ENCODE measurements around the gene MDGA2. TPM values are rescaled to one million over a fixed set of nuclear protein-coding genes. Genes with fewer than 3 reads are reported as not detected.

The MDGA2 gene
- total RNA-seq, 1 donor: not detected

DNA sequence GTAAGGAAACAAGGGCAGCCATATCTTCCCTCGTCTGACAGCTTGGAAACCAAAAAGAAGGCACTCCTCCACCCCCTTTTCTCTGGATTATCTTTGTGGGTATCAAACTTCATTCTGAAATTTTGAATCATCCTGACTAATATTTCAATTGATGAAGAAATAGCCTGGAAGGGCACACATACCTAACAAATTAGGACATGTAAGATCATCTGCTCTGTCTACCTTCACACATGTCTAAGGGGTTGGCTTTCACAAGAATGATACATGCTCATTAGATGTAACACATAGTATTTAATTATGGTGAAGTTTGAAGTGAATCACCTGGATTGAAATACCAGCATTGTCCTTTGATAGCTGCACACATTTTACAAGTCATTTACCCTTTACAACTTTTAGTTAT lies 675.7 kb downstream of the MDGA2 start:
- H3K4me3 ChIP-seq (ENCODE audit: low read depth, low read length): no peak overlapping the region
- no peak for TF ChIP-seq CTCF (IDR thresholded peaks at IDR 0.05; ENCODE audit: insufficient read depth, low read length)
- no peak for DNase-seq (ENCODE audit: low read depth)

- no peak overlapping the region for H3K4me3 ChIP-seq (ENCODE audit: low read depth, low read length)
- DNase-seq (ENCODE audit: low read depth): no peak
- no peak for TF ChIP-seq CTCF (IDR thresholded peaks at IDR 0.05; ENCODE audit: insufficient read depth, low read length)
Measured at GRCh38 chr14:46989566-46989965, 685.8 kb downstream of the MDGA2 start.

DNA sequence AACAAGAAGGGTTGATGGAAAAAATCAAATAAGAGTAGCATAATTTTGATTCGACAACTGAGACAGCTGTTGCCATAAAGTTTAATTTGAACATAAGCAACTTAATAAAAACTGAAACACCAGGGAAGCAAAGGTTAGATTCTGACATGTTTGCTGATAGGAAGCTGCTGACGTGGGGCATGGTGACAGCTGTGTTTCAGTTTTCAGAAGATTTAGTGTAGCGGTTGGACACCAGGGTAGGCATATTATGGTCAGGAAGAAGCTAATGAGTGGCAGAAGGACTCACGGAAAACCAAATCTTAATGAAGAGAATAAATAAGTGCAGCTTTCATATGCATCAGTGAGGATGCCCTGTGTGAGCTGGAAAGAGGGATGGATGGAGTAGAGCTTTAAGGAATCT lies 687.1 kb downstream of the MDGA2 start:
- no peak overlapping the region for H3K4me3 ChIP-seq (ENCODE audit: low read depth, low read length)
- TF ChIP-seq CTCF (IDR thresholded peaks at IDR 0.05; ENCODE audit: insufficient read depth, low read length): no peak
- DNase-seq (ENCODE audit: low read depth): no peak

DNA sequence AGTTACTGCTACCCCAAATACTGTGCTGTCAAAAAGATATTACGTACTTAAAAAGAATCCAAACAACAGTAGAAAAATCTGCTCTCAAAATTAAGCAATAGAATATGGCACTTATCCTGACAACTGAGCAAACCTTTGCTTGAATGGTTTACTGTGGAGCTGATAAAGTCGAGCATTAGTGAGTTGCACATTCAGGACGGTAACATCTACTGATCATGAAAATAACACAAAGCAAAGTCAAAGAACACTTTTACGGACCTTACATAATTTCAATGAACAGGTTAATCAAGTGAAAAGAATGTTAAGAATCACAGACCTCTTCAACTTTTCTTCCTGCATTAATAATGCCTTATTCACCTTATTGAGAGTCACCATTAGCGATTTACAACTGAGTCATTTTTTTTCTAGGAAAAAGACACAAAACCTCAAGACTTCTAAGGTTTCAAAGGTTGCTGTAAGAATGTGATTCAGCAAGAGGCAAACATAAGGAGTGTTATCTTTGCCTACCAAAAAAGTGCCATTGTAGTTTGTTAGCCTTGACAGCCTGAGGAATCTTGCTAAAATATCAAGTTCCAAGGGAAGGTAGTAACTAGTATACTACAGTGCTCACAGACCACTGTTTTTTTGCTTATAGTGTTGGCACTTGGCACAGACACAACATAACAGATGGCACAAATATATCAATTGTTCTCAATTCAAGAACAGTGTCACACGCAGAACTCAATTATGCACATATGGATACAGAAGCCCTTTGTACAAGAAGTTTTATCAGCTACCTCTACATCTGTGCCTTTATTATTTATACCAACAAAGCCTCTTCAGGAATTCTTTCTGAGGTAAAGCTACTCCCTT lies 689.6 kb downstream of the MDGA2 start:
- H3K4me3 ChIP-seq (ENCODE audit: low read depth, low read length): no peak overlapping the region
- no peak for DNase-seq (ENCODE audit: low read depth)
- no peak for TF ChIP-seq CTCF (IDR thresholded peaks at IDR 0.05; ENCODE audit: insufficient read depth, low read length)

DNA sequence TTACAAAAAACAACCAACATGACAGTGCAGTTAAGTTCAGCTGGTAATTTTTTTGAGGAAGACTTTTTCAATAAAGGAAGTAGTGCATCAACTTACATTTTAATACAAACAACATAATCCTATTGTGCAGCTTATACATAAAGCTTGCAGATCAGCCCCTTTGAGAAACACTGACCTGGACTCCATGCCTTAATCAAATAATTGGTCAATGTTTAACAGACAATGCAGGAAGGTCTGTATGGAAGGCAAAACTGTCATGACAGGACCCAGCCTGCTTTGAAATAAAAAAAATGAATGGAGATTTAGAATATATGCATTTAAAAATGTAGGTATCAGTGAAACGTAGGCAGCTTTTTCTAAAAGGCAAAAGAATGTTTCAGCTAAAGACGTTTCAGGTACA lies 702.1 kb downstream of the MDGA2 start:
- DNase-seq (ENCODE audit: low read depth): no peak
- no peak overlapping the region for H3K4me3 ChIP-seq (ENCODE audit: low read depth, low read length)
- TF ChIP-seq CTCF (IDR thresholded peaks at IDR 0.05; ENCODE audit: insufficient read depth, low read length): no peak

DNA sequence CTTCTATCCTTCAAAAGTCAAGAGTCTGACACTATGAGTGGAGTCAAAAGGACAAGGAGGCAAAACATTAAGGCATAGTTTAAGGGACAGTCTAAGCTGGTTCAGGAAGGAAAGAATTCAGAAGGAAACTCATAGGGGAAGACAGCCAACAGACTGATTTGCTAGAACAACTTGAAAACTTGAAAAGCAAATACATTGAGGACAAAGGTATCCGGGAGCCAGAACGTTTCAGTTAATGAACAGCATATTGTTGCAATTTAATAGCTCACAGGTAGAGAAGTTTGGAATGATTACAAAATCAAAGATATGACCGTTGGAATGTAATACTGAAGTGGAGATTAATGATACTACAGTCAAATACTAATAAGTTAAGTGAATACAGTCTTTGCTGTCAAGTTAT lies 711.0 kb downstream of the MDGA2 start:
- H3K4me3 ChIP-seq (ENCODE audit: low read depth, low read length): no peak overlapping the region
- TF ChIP-seq CTCF (IDR thresholded peaks at IDR 0.05; ENCODE audit: insufficient read depth, low read length): no peak
- DNase-seq (ENCODE audit: low read depth): no peak

DNA sequence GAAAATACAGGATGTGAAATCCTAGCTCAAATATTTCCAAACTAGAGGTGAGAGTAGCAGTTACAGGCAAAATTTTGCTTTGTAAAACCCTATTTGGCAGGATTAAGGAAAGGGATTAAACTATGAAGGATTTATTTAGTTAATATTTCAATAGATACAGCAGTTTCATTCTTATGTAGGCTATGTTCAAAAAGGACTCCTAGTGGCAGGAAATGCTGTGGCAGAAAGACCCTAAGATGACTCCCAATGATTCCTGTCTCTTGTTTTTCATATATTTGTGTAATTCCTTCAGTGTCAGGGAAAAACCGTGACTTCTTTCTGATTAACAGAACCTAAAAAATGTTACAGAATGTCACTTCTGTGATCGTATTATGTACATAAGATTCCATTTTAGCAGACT lies 724.3 kb downstream of the MDGA2 start:
- no peak for TF ChIP-seq CTCF (IDR thresholded peaks at IDR 0.05; ENCODE audit: insufficient read depth, low read length)
- H3K4me3 ChIP-seq (ENCODE audit: low read depth, low read length): no peak overlapping the region
- no peak for DNase-seq (ENCODE audit: low read depth)

Data from fibroblast of the aortic adventitia (primary cell).